Lower lobe of right lung (tissue), 2 donors: ENCODE measurements around the gene B9D1. TPM values are rescaled to one million over a fixed set of nuclear protein-coding genes. Genes with fewer than 3 reads are reported as not detected.

Experiments
- ATAC-seq, 2 donors: fragments of 200-7000 bp; cut with Tn5 transposase; one replicate each; pipeline ENCODE4 v1.9.1; 2020 to 2022; ENCODE audit warnings: mild to moderate bottlenecking in 2 of 2, moderate library complexity in 2 of 2
- DNase-seq: peaks from one replicate; pipeline ENCODE4 v3.0.0-alpha.2; 2020
- H3K27ac ChIP-seq: fragments of 200-600 bp; one replicate; pipeline ENCODE4 v1.8.0; 2022
- H3K27me3 ChIP-seq: fragments of 200-600 bp; one replicate; pipeline ENCODE4 v1.8.0; 2022; ENCODE audit warnings: low read depth
- H3K36me3 ChIP-seq: fragments of 200-600 bp; one replicate; pipeline ENCODE4 v1.8.0; 2022; ENCODE audit warnings: mild to moderate bottlenecking
- H3K4me1 ChIP-seq: fragments of 200-600 bp; one replicate; pipeline ENCODE4 v1.8.0; 2022
- H3K4me3 ChIP-seq: fragments of 200-600 bp; one replicate; pipeline ENCODE4 v1.8.0; 2022; ENCODE audit warnings: mild to moderate bottlenecking
- H3K9me3 ChIP-seq: fragments of 200-600 bp; one replicate; pipeline ENCODE4 v1.8.0; 2022
- intact Hi-C: fragments of 100-400 bp; cut with DNase I; formaldehyde crosslinking; loops from one replicate; pipeline ENCODE4 v1.11.0; 2022
- total RNA-seq: library from RNA; stranded (reverse); fragmentation: NEBNext Ultra II Directional; extraction: Animal tissue kit (Norgen Biotek cat#: 25700); gene quantifications from one replicate; pipeline ENCODE4 v1.2.1, GENCODE V29; 2021
- TF ChIP-seq, protein P1 (sequence below): fragments of 200-600 bp; IDR thresholded peaks from one replicate; pipeline ENCODE4 v1.8.0; 2022; ENCODE audit warnings: antibody characterized with exemption, mild to moderate bottlenecking
- donor health status: DM: no; HTN: yes; CAD: no; lungs with severe emphysema.

The B9D1 gene
- total RNA-seq, 1 donor from 2014 or later: 11.3 TPM

DNA sequence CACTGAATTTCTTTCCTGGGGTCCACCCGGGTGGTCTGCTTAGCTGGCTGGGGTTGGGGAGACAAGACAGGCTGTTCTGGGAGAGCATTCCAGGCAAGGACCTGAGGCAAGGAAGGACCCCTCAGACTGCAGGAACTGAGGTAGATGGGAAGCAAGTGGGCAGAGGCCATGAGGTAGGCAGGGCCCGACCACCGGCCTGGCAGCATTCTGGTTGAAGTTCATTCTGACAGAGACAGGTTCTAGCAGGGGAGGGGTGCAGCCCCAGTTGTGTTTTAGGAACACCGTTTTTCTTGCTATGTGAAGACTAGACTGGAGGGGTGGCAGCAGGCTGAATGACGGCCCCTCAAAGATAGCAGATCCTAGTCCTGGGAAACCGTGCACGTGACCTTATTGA is 17.5 kb downstream of the B9D1 start:
- no peaks in the 10 kb centered on the region for H3K27me3 ChIP-seq
- TF ChIP-seq, protein P1, sequence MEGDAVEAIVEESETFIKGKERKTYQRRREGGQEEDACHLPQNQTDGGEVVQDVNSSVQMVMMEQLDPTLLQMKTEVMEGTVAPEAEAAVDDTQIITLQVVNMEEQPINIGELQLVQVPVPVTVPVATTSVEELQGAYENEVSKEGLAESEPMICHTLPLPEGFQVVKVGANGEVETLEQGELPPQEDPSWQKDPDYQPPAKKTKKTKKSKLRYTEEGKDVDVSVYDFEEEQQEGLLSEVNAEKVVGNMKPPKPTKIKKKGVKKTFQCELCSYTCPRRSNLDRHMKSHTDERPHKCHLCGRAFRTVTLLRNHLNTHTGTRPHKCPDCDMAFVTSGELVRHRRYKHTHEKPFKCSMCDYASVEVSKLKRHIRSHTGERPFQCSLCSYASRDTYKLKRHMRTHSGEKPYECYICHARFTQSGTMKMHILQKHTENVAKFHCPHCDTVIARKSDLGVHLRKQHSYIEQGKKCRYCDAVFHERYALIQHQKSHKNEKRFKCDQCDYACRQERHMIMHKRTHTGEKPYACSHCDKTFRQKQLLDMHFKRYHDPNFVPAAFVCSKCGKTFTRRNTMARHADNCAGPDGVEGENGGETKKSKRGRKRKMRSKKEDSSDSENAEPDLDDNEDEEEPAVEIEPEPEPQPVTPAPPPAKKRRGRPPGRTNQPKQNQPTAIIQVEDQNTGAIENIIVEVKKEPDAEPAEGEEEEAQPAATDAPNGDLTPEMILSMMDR: no peak
- intact Hi-C loops: no loop called here
- no peak for DNase-seq
- H3K4me3 ChIP-seq: no peak overlapping the region
- no peaks in the 10 kb centered on the region for H3K9me3 ChIP-seq
- ATAC-seq: no peak
- H3K36me3 ChIP-seq: no peaks in the 10 kb centered on the region
- no peaks in the 10 kb centered on the region for H3K4me1 ChIP-seq
- H3K27ac ChIP-seq: no peak overlapping the region

DNA sequence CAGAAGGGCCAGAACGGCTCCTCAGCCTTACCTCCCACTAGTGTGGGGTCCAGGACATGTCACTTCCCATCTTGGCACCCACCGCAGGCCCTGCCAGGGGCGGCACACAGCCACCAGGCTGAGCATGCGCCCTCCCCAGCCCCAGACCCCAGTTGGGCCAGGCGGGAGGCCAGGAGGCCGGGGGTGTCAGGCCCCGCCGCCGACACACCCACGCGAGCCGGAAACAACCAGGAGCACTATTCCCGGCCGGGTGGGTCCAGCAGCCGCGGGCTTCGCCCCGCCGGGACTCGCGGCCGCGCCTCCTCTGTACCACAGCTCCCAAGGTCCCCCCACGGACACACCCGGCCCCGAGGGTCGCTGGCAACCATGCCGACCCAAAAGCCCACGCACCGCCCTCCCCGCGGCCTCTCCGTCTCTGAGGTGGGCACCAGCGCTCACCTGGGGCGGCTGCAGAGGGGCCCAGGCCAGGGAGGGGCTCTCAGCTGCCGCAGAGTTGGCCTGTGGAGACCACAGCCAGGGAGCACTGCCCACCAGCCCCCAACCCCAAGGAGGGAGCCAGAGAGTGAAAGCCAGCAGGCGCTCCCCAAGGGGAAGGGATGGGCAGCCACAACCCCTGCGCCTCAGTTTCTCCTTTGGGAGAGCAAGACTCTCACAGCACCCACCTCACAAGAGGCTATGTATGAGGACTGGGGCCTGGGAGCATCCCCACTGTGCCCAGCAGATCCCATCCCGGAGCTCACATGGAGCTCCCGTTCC is 18.0 kb downstream of the B9D1 start:
- TF ChIP-seq, protein P1: no peak
- Histone ChIP-seq H3K4me3 (no peak overlapping the region), H3K27me3 (no peaks in the 10 kb centered on the region), H3K9me3 (no peaks in the 10 kb centered on the region), H3K36me3 (no peaks in the 10 kb centered on the region), H3K4me1 (no peaks in the 10 kb centered on the region), H3K27ac (no peak overlapping the region)
- intact Hi-C loops: no loop called here
- ATAC-seq (no peak), DNase-seq (no peak)

DNA sequence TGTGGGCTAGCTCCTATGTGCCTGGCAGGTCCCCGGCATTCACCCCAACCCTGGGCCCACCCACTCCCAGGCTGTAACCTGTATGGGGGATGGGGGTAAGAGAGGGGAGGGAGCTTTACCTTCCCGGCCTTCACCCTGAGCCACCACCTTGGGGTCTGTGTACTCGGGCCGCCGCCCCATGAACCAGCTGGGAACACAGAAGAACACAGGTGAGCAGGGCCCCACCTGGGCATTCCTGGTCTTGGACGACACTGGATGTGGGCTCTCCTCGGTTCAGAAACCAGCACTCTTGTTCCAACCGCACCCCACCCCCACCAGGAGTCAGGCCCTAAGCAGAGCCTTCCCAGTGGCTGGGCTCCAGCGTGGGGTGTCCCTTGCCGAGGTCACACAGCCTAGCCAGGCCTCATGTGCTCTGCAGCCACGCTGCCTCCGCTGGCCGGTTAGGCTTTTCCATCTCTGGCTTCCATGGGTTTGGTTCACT is 18.8 kb downstream of the B9D1 start:
- no peak for ATAC-seq
- no peaks in the 10 kb centered on the region for H3K9me3 ChIP-seq
- H3K27me3 ChIP-seq: no peaks in the 10 kb centered on the region
- no peak overlapping the region for H3K4me3 ChIP-seq
- intact Hi-C loops: no loop called here
- DNase-seq: no peak
- no peaks in the 10 kb centered on the region for H3K4me1 ChIP-seq
- TF ChIP-seq, protein P1: no peak
- no peak overlapping the region for H3K27ac ChIP-seq
- no peaks in the 10 kb centered on the region for H3K36me3 ChIP-seq

DNA sequence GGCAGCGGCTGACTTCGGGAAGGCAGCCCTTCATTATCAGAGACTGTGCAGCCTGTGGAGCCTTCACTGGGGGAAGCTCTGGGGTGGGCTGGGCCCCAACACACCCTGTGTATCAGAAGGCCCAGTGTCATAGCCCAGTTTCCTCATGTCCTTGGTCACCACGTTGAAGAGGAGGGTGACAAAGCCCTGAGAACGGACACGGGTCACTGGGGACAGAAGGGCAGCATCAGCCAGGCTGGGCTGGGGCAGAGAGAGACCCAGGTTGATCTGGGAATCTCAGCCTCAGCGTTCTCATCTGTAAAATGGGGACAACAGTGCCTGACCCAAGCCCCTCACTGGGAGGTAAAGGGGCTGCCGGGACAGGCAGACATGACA is 19.3 kb downstream of the B9D1 start:
- intact Hi-C loops: no loop called here
- H3K4me3 ChIP-seq: no peak overlapping the region
- no peaks in the 10 kb centered on the region for H3K9me3 ChIP-seq
- H3K27ac ChIP-seq: no peak overlapping the region
- peaks cover under 1% of the 10 kb centered on the region for H3K4me1 ChIP-seq
- ATAC-seq (no peak), DNase-seq (no peak)
- TF ChIP-seq, protein P1: no peak
- no peaks in the 10 kb centered on the region for H3K27me3 ChIP-seq
- no peaks in the 10 kb centered on the region for H3K36me3 ChIP-seq

DNA sequence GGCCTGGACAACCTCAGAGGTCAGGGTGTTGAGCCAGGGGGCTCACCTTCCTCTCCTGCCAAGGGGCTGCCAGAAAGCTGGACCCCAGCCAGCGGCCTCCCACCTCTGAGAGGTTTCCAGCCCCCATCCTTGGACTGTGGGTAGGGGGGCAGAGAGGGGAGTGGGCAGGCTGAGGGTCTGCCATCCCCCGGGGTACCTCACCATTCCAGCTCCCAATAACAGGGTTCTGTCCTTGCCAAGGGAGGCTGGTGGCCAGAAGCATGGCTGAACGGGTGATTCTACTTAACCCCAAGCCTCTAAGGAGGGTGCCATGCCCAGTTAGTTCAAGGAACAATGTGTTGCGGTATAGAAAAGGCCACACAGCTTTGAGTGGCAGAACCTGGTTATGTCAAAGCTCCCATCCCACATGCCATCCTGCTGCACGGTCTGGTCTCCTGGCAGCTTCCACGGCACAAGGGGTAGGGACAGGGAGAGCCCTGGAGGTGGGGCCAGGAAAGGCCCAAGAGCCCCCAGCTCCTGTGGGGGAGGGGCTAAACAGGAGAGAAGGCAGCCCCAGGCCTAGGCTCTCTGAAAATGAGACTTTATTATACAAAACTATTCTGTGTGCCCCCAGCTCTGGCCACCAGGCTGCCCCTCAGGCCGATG is 19.8 kb downstream of the B9D1 start:
- Histone ChIP-seq H3K36me3 (no peaks in the 10 kb centered on the region), H3K4me1 (peaks cover 5% of the 10 kb centered on the region), H3K9me3 (no peaks in the 10 kb centered on the region), H3K4me3 (no peak overlapping the region), H3K27ac (no peak overlapping the region), H3K27me3 (no peaks in the 10 kb centered on the region)
- TF ChIP-seq, protein P1: no peak
- intact Hi-C loops: no loop called here
- ATAC-seq (no peak), DNase-seq (no peak)
